HG03025 (cell line): ENCODE results near the gene VPS13C.

Experiments
- ATAC-seq: cut with Tn5 transposase; IDR thresholded peaks from one replicate; pipeline ENCODE4 v1.9.1; 2021; ENCODE audit warnings: mild to moderate bottlenecking, moderate library complexity; ENCODE audit not compliant: unreplicated experiment, low FRiP score

The VPS13C gene

GRCh38 chr15:62060113-62060895 lies at the start of gene VPS13C:
Gene VPS13C, minus strand, starts transcription at chr15:62060447. Its CDS starts 73 bp downstream, at chr15:62060374.
- peak; percentile 87 for ATAC-seq

GRCh38 chr15:62109437-62109836 lies 49.2 kb upstream of the VPS13C start:
- no peak for ATAC-seq

- ATAC-seq: no peak
Measured at GRCh38 chr15:62108411-62108810, 48.2 kb upstream of the VPS13C start.

- no peak for ATAC-seq
Measured at GRCh38 chr15:62107571-62108121, 47.4 kb upstream of the VPS13C start.

- no peak for ATAC-seq
Measured at GRCh38 chr15:62106096-62106495, 45.8 kb upstream of the VPS13C start.

GRCh38 chr15:62105266-62105665 lies 45.0 kb upstream of the VPS13C start:
- ATAC-seq: no peak

- no peak for ATAC-seq
Measured at GRCh38 chr15:62104846-62105245, 44.6 kb upstream of the VPS13C start.

- no peak for ATAC-seq
Measured at GRCh38 chr15:62104401-62104800, 44.2 kb upstream of the VPS13C start.

GRCh38 chr15:62103431-62103830 lies 43.2 kb upstream of the VPS13C start:
- ATAC-seq: no peak

- ATAC-seq: no peak
Measured at GRCh38 chr15:62099094-62099601, 38.9 kb upstream of the VPS13C start.

GRCh38 chr15:62094388-62094787 lies 34.1 kb upstream of the VPS13C start:
- no peak for ATAC-seq

GRCh38 chr15:62093809-62094208 lies 33.6 kb upstream of the VPS13C start:
- no peak for ATAC-seq

- ATAC-seq: no peak
Measured at GRCh38 chr15:62090988-62091387, 30.7 kb upstream of the VPS13C start.

- no peak for ATAC-seq
Measured at GRCh38 chr15:62089616-62090015, 29.4 kb upstream of the VPS13C start.

- ATAC-seq: no peak
Measured at GRCh38 chr15:62088353-62088693, 28.1 kb upstream of the VPS13C start.

GRCh38 chr15:62087671-62088352 lies 27.6 kb upstream of the VPS13C start:
- no peak for ATAC-seq

- ATAC-seq: no peak
Measured at GRCh38 chr15:62085740-62086139, 25.5 kb upstream of the VPS13C start.

GRCh38 chr15:62083194-62084154 lies 23.2 kb upstream of the VPS13C start:
- no peak for ATAC-seq

- ATAC-seq: no peak
Measured at GRCh38 chr15:62079594-62079993, 19.3 kb upstream of the VPS13C start.

GRCh38 chr15:62075595-62076277 lies 15.5 kb upstream of the VPS13C start:
- ATAC-seq: no peak
